ENCODE results near the gene HOXB8. TPM values are rescaled to one million over a fixed set of nuclear protein-coding genes. Genes with fewer than 3 reads are reported as not detected.

The HOXB8 gene
- total RNA-seq, 2 experiments from 2014 or later: not detected

DNA sequence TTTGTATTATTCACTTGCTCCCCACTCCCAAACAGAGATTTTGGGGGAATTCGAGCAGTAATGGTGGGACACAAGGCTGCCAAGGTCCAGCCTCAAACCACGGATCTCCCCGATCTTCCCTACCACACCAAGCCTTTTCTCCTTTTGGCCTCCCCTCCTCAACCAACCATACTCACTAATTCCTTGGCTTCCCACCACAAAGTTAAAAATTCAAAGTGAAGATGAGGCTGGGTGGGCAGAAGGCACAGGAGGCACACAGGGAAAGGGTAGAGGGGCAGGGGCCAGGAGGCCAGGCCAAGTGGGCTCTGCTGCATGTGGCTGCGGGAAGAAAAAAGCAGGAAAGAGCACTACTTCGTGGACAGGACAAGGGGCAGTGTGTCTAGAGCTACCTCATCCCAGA, 52.2 kb downstream of the HOXB8 start:
- DNase-seq: no peak
- Mint-ChIP-seq H3K27ac (no peak overlapping the region), H3K36me3 (ENCODE audit: low read depth) (no peaks in the 10 kb centered on the region), H3K4me1 (ENCODE audit: low read depth) (no peaks in the 10 kb centered on the region), H3K9me3 (no peaks in the 10 kb centered on the region), H3K27me3 (ENCODE audit: low read depth) (peaks cover 15% of the 10 kb centered on the region), H3K4me3 (no peak overlapping the region)
- CTCF ChIA-PET: no interaction called here
- intact Hi-C loops (cut with micrococcal nuclease): no loop called here

Small RNAs within 50 kb of the gene (microRNA-seq; reads per million reads assigned to microRNA genes)
- not detected for gene MIR196A1 (ENCODE audit: borderline microRNAs expressed, borderline replicate concordance)

Other genes with a start within 250 kb of the HOXB8 start
- gene SKAP1, start 185.1 kb downstream of the HOXB8 start, total RNA-seq: 10 to 100 TPM; 60.3 to 60.5 TPM
- gene HOXB1, start 84.3 kb downstream of the HOXB8 start, total RNA-seq: not detected
- 10 to 100 TPM; 15.6 to 18.2 TPM for gene HOXB2, start 70.2 kb downstream of the HOXB8 start, total RNA-seq
- gene HOXB4, start 36.9 kb downstream of the HOXB8 start, total RNA-seq: 1 to 10 TPM; 2.3 to 2.5 TPM
- gene HOXB3, start 25.1 kb downstream of the HOXB8 start, total RNA-seq: 1 to 10 TPM; 2.0 TPM
- gene HOXB5, start 21.5 kb downstream of the HOXB8 start, total RNA-seq: not detected
- not detected for gene HOXB6, start 10.3 kb downstream of the HOXB8 start, total RNA-seq
- gene HOXB7, start 4.3 kb downstream of the HOXB8 start, total RNA-seq: under 1 TPM in 1 of 2 experiments, not detected in 1; 0.29 TPM
- gene HOXB9, start 11.1 kb upstream of the HOXB8 start, total RNA-seq: 1 to 10 TPM; 6.7 to 6.9 TPM
- gene PRAC1, start 107.2 kb upstream of the HOXB8 start, total RNA-seq: not detected
- gene PRAC2, start 107.9 kb upstream of the HOXB8 start, total RNA-seq: not detected
- gene HOXB13, start 113.5 kb upstream of the HOXB8 start, total RNA-seq: not detected
- gene TTLL6, start 201.9 kb upstream of the HOXB8 start, total RNA-seq: not detected
- 10 to 100 TPM; 78.2 to 80.3 TPM for gene CALCOCO2, start 215.7 kb upstream of the HOXB8 start, total RNA-seq

Measured in activated naive CD4-positive, alpha-beta T cell treated with anti-CD3 and anti-CD28 coated beads for 36 hours (primary cell).